Nephron progenitor cell (in vitro differentiated cells): ENCODE measurements around the gene PODNL1.
"Not testable (repeated sequence)": the region's sequence is repeated elsewhere in the genome, so short reads cannot be mapped to it uniquely, and the experiment has no call there.

Experiments
- DNase-seq: peaks from one replicate; pipeline ENCODE4 v3.0.0; 2021
- H3K27ac Mint-ChIP-seq: 2 replicates; pipeline ENCODE4 v1.8.0; 2021; ENCODE audit warnings: mild to moderate bottlenecking, moderate library complexity, mixed read lengths
- H3K27me3 Mint-ChIP-seq: 2 replicates; pipeline ENCODE4 v1.8.0; 2021; ENCODE audit warnings: mild to moderate bottlenecking, low read depth, mixed read lengths; ENCODE audit not compliant: poor library complexity
- H3K36me3 Mint-ChIP-seq: 2 replicates; pipeline ENCODE4 v1.8.0; 2021; ENCODE audit warnings: low read depth, mixed read lengths
- H3K4me1 Mint-ChIP-seq: 2 replicates; pipeline ENCODE4 v1.8.0; 2021; ENCODE audit warnings: mixed read lengths
- H3K4me3 Mint-ChIP-seq: 2 replicates; pipeline ENCODE4 v1.8.0; 2021; ENCODE audit warnings: mild to moderate bottlenecking, moderate library complexity, mixed read lengths
- H3K9me3 Mint-ChIP-seq: 2 replicates; pipeline ENCODE4 v1.8.0; 2021; ENCODE audit warnings: mild to moderate bottlenecking, moderate library complexity, mixed read lengths
- CTCF ChIP-seq: fragments of 200-600 bp; sonication (generic); IDR thresholded peaks from 2 replicates; pipeline ENCODE4 v1.5.0; 2021; ENCODE audit warnings: antibody characterized with exemption

PODNL1 gene

GRCh38 chr19:13968383-13968935 is 30.2 kb upstream of the PODNL1 start:
- no peak for DNase-seq
- Mint-ChIP-seq H3K27ac (no peak overlapping the region), H3K4me1 (no peaks in the 10 kb centered on the region), H3K4me3 (no peak overlapping the region), H3K27me3 (peaks cover 4% of the 10 kb centered on the region), H3K9me3 (no peaks in the 10 kb centered on the region), H3K36me3 (peaks cover 30% of the 10 kb centered on the region)
- TF ChIP-seq CTCF: no peak

GRCh38 chr19:13967206-13967605 is 29.0 kb upstream of the PODNL1 start:
- not testable (repeated sequence) for H3K27me3 Mint-ChIP-seq, H3K9me3 Mint-ChIP-seq, H3K27ac Mint-ChIP-seq, DNase-seq, H3K4me3 Mint-ChIP-seq, H3K4me1 Mint-ChIP-seq
- H3K36me3 Mint-ChIP-seq: peaks cover 30% of the 10 kb centered on the region

GRCh38 chr19:13966684-13967128 is 28.5 kb upstream of the PODNL1 start:
- Mint-ChIP-seq H3K4me1 (peaks cover 1% of the 10 kb centered on the region), H3K4me3 (no peak overlapping the region), H3K36me3 (peaks cover 30% of the 10 kb centered on the region), H3K27me3 (peaks cover 4% of the 10 kb centered on the region), H3K9me3 (no peaks in the 10 kb centered on the region), H3K27ac (no peak overlapping the region)
- no peak for TF ChIP-seq CTCF
- DNase-seq: no peak

- Mint-ChIP-seq H3K9me3 (no peaks in the 10 kb centered on the region), H3K4me1 (peaks cover 7% of the 10 kb centered on the region), H3K36me3 (peaks cover 30% of the 10 kb centered on the region), H3K27ac (no peak overlapping the region), H3K27me3 (peaks cover 4% of the 10 kb centered on the region), H3K4me3 (no peak overlapping the region)
- TF ChIP-seq CTCF: no peak
- DNase-seq: no peak
Measured at GRCh38 chr19:13965926-13966683, 27.9 kb upstream of the PODNL1 start.

- Mint-ChIP-seq H3K9me3 (no peaks in the 10 kb centered on the region), H3K4me3 (no peak overlapping the region), H3K27ac (no peak overlapping the region), H3K4me1 (peaks cover 7% of the 10 kb centered on the region), H3K27me3 (peaks cover 4% of the 10 kb centered on the region), H3K36me3 (peaks cover 30% of the 10 kb centered on the region)
- no peak for TF ChIP-seq CTCF
- DNase-seq: no peak
Measured at GRCh38 chr19:13965377-13965896, 27.2 kb upstream of the PODNL1 start.

GRCh38 chr19:13964776-13965175 is 26.6 kb upstream of the PODNL1 start:
- no peak for DNase-seq
- H3K36me3 Mint-ChIP-seq: peaks cover 27% of the 10 kb centered on the region
- H3K9me3 Mint-ChIP-seq: no peaks in the 10 kb centered on the region
- no peak overlapping the region for H3K4me3 Mint-ChIP-seq
- H3K4me1 Mint-ChIP-seq: peaks cover 7% of the 10 kb centered on the region
- peaks cover 4% of the 10 kb centered on the region for H3K27me3 Mint-ChIP-seq
- peak overlapping the region; percentile 38 for H3K27ac Mint-ChIP-seq
- TF ChIP-seq CTCF: no peak
